8988T (cell line): Measurements from ENCODE around the gene TUBB.

Experiments
- DNase-seq: peaks from one replicate; pipeline ENCODE4 v3.0.0; 2011

Gene TUBB

DNA sequence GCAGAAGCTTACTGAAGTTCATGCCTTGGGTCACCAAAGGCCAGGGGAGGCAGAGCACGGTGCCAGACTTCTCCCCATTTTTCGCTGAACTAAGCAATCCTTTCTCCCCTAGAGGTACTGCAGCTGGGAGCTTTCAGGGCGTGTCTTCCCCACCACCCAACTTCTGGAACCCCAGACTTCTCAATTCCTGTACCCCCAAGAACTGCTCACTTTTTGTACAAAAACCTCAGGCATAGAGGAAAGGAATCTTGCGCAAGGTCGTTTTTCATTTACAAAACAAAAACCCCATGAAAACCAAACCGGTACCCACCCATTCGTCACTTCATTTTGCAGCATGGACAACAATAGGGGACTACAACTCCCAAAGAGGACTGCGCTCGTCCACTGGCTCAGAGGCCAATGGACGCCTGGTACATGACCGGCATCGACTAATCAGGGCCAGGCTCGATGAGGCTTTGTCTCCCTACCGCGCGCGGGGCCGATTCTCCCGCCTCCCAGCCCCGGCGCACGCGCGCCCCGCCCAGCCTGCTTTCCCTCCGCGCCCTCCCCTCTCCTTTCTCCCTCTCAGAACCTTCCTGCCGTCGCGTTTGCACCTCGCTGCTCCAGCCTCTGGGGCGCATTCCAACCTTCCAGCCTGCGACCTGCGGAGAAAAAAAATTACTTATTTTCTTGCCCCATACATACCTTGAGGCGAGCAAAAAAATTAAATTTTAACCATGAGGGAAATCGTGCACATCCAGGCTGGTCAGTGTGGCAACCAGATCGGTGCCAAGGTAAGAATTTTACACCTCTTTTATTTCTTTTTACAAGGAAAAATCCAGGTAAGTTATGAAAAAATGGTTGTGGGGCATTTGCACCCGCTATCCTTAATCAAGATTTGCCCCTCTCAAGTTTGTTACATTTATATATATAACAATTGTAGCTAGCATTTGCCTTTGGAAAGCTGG lies at the start of gene TUBB:
Gene TUBB, plus strand, starts transcription at position 562 of the 947 bp plus-strand sequence. Its CDS starts 155 bp downstream, at position 717.
- peak; percentile 83 for DNase-seq

DNA sequence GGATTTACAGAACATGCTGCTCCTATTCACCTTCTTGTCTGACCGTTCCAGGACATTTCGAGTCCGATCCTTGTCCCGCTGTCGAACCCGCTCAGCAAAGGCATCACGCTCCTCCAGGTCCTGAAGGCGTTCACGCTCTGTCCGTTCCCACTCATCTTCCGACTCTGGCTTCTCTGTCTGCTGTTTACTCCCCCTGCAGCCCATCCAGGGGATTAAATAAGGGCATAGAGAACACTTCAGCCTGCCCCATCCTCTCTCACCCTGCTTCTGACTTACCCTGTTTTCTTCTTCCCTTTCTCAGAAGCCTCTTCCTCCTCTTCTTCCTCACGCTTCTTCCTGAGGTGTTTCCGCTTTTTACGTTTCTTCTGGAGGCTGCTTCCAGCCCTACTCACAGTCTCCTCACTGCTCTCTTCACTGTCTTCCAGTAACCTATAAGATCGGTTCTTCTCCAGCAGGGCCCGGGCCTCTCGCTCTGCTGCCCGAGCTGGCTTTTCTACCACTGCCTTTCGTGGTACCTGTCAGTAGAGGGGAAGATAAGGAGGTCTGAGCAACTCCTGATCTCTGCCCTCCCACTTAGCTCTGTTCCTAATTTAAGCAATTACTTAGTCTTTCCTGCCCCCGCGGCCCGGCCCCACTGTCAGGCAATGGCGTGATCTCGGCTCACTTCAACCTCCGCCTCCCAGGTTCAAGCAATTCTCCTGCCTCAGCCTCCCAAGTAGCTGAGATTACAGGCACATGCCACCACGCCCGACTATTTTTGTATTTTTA lies 49.2 kb upstream of the TUBB start:
- DNase-seq: peak; percentile 50

GRCh38 chr6:30672445-30673253 lies 47.5 kb upstream of the TUBB start, which contains the start of gene DHX16:
Gene DHX16, minus strand, starts transcription at chr6:30673006. Its CDS starts 165 bp downstream, at chr6:30672841.
- peak; percentile 73 for DNase-seq

- DNase-seq: no peak
Measured at GRCh38 chr6:30676660-30677285, 43.4 kb upstream of the TUBB start.

DNA sequence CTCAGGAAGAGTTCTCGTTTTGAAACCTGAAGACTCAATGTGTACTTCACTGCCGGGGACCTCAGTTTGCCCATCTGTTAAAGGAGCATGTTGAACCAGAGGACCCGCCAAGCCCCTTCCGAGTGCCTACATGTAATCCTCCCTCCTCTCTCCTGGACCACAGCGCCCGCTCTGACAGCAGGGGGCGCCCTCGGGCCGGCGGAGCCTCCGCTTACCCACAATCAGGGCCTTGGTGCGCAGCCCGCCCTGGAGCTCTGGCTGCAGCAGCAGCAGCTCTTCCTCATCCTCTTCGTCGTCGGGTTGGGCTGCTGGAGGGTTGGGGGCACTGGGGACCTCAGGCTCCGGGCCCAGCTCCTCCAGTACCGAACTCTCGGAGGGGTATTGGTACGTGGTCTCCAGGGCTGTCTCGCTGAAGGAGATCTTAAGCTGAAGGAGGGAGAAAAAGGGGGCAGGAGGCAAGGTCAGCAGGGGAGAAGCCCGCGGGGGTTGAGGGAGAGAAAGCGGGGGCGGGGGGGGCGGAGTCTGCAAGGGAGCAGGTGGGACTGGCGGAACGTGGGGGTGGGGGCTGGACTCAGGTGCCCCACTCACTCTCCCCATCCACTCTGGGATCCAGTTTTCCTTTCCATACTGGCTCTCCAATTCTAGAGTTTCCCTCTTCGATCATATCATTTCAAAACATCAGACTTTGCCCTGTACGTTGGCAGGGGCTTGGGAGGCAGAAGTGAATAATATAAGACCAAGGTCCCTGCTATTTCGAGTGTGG lies 41.0 kb upstream of the TUBB start:
- peak; percentile 87 for DNase-seq

DNA sequence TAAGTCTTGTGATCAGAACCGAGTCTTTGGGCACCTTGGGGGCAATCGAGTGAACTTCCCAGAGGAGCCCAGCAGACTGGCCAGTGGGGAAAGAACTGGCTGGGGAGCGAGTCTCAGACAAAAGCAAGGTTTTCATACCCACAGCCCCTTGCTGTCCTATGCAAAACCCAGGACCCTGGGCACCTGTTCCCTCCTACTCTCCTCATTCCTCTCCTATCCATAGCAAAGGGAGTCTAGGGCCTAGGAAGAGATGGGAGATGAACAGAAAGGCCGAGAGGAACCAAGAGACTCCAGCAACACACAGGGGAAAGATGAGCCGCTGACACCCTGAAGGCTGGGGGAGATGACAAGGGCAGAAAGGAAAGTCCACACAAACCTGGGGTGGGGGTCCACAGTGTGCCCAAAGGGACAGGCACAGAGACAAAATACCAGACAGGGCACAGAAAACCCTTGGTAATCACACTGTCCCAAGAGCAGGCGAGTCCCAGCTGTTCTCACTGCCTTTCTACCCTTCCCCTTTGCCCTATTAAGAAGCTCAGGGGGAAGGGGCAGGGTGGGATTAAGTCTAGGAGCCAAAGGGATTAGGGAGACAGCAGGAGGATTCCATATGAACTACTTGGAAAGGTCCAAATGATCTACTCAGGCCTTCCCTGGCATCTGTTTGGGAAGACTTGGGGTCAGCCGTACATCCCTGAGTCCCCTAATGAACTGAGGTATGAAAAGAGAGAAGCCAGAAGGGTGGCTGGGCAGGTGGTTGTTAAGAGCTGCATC lies 40.2 kb upstream of the TUBB start:
- DNase-seq: no peak

GRCh38 chr6:30681766-30682142 lies 38.4 kb upstream of the TUBB start:
- no peak for DNase-seq

GRCh38 chr6:30682143-30683117 lies 37.7 kb upstream of the TUBB start:
- DNase-seq: peak; percentile 68

DNA sequence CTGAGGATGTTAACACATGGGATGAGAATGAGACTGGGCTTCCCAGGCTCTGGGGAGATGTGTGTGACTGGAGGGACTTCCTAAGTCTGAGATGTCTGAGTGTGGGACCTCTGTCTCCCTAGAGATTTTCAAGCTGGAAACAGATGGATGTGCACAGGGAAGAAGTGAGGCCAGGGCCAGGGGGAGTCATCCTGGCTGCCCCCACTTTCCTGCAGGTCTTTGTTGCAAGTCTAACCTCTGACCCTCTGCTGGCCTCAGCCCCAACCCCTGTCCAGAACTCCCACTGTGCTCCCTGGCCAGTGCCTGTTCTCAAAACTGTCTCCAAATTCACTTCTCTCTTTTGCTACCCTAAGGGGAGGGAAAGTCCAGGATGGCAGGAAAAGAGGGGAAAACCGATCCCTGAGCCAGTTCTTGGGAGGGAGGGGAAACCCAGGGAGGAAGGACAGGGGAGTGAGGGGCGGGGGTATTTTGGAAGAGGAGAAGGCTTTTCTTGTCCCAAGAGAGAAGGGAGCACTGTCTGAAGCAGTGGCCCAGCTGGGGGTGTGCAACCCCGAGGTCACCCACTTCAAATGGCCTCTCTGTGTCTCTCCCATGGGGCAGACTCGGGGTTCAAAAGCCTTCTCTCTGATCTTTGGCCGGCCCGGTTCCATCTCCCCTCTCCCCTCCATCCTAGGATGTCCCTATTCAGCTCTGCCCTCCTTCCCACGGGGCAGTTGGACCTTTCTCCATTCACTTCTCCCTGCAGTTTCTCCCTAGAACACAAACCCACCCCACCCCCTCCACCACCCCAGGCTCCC lies 36.8 kb upstream of the TUBB start:
- no peak for DNase-seq

GRCh38 chr6:30683980-30684338 lies 36.2 kb upstream of the TUBB start:
- DNase-seq: no peak

DNA sequence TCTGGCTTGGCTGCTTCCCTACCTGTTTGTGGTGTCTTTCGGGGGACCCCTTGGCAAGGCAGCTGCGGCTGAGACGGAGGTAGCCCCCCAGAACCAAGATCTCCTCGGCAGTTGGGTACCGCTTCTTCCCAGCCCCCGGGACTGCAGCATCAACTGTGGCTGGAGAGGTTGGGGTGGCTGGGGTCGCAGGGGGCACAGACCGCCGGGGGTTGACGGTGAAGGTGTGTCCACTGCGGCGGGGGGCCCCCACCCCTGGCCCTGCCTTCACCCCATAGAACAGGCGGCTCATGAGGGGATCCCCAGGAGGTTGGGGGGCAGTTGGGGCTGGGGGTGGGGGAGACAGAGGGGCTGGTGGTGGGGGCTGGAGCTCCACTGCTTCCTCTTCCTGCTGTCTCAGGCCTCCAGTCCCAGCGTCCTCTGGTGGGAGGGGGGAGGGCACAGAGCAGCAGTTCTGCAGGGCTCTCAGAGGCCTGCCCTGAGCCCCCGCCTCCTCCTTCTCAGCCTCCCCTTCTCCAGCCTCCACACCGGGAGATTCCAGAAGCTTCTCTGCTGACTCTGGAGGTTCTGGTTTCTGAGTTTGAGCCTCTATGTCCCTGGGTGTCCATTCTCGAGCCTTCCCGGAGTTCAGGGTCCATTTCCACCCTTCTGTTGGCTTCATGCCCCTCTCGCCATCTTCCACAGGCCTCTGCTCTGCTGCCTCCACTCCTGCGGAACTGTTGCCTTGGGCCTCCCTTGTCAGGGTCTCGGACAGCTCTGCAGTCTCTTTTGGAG lies 35.6 kb upstream of the TUBB start:
- DNase-seq: no peak

DNA sequence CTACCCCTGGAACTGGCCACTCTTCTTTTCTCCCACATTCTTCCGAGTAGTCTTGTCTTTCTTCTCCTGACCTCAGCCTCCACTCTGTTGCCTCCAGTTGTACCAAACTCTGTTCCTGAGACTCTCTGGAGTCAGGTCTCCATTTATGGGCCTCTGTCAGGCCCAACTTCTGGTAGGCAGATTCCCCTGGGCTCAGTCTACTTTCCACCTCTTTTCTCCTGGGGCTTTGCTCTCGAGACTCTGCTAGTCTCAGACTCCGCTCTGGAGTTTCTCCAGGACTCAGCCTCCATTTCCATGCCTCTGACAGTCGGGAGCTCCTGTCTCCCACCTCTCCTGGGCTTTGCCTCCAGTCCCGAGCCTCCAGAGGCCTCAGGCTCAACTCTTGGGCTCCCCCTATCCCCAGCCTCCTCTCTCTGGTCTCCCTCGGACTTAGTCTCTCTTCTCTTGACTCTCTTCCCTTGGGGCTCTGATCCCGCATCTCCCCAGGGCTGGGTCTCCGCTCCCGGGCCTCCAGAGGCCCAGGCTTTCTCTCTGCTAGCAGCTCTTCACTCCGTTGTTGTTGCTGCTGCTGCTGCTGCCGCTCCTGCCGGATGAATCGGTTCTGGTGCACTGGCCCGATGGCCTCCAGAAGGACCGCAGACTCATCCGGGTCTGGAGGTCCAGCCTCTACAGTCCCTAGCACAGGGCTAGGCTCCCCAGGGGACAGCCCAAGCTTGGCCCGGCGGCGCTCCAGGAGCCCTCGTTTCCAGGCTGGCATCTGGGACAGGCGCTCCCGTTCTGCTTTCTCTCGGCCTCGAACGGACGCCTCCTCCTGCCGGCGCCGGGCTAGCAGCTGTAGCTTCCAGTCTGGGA lies 34.8 kb upstream of the TUBB start:
- no peak for DNase-seq

DNA sequence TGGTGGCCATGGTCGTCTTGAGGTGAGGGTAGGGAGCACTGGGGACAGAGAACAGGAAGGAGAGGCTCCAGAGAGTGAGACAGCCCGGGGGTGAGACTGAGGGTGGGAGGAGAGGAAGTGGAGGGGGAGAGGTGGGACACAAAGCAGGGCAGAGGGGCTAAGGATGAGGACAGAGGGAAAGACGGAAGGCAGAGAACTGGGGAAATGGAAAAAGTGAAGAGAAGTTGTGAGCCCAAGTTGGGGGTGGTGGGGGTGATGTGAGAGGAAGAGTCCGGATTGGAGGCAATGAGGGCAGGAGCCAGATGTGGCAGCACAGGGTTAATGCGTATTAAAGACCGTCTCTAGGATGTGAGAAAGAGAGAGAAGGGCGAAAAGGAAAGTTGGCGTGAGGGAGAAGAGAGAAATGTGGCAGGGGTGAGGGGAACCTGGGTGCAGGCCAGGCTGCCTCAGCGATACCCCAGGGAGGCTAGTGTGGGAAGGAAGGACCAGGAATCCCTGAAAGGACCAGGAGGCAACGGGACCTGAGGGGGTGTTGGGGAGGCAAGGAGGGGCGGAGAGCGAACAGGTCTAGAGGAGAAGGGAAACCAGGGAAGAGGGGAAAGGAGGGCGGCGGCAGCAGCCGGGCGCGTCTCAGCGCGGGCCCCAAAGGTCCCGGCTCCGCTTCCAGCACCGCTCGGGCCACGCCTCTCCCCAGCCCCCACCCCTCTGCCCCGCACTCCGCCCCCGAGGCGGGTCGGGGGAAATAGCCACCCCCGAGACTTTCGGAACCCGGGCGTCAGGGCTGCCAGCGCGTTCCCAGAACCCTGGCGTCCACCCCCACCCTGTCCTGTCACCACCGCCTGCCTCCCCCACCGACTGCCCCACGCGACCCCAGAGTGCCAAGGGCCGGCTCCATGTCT lies 33.9 kb upstream of the TUBB start, which contains the start of gene PPP1R18:
Gene PPP1R18, minus strand, starts transcription at position 637 of the 899 bp plus-strand sequence. Its CDS starts 627 bp downstream, at position 10.
- DNase-seq: peak; percentile 65

DNA sequence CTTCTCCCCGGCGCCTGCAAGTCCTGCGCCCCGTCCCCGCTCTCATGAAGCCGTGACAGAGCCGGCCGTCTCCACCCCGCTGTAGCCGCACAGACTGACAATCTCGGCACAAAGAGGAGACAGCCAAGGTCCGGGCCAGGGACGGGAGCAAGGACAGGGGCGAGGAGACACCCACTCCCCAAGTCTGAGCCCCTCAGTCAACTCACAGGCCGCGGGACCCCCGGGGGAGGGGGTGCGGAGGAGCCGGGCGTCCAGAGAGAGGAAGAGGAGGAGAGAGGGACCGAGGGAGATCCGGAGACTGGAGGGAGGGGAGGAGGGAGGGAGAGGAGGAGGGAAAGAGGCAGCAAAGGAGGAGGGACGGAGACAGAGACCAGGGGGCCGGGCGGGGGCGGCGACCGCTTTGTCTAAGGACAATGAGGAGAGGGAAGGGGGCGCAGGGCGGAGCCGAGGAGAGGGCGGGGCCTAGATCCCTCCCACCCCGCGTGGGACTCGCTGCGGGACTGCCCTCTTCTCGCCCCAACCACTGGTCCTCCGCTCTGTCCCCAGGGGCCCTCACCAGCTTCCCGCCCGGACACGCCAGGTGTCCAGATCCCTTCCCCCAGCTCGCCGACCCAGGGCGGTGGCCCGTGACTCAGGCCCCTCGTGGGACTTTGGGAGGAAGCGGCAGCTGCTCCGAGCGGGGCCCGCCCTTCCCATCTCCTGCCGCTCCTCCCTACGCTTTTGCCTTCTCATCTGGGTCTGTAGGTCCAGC lies 33.1 kb upstream of the TUBB start:
- DNase-seq: peak; percentile 60
